ENCODE results near the gene TMEM164. TPM values are rescaled to one million over a fixed set of nuclear protein-coding genes. Genes with fewer than 3 reads are reported as not detected.

Gene TMEM164
- total RNA-seq, 1 donor from 2014 or later, result 84.6 TPM

DNA sequence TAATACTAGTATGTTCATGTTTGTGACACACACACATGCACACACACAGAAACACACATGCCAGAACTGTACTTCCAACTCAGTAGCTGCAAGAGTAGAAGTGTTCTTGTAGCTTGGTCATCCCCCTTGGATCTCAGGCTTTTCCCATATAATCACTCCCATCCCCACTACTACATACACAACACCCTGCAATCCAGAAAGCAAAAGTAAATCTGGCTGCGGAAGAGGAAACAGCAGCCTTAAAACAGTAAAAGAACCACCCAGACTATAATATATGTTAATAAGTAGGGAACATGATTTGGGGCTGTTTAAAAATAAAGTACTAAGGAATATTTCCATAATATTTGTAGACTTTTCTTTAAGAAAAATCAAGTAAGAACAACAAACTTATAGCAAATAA, 211.8 kb downstream of the TMEM164 start:
- no peak for DNase-seq
- no peak for ATAC-seq
- no peaks in the 10 kb centered on the region for H3K36me3 ChIP-seq
- H3K27me3 ChIP-seq, result no peaks in the 10 kb centered on the region
- no peaks in the 10 kb centered on the region for H3K4me1 ChIP-seq
- intact Hi-C loops (cut with DNase I), result no loop called here
- no peaks in the 10 kb centered on the region for H3K9me3 ChIP-seq
- H3K27ac ChIP-seq, result no peak overlapping the region
- H3K4me3 ChIP-seq, result no peak overlapping the region
- TF ChIP-seq, protein P1, sequence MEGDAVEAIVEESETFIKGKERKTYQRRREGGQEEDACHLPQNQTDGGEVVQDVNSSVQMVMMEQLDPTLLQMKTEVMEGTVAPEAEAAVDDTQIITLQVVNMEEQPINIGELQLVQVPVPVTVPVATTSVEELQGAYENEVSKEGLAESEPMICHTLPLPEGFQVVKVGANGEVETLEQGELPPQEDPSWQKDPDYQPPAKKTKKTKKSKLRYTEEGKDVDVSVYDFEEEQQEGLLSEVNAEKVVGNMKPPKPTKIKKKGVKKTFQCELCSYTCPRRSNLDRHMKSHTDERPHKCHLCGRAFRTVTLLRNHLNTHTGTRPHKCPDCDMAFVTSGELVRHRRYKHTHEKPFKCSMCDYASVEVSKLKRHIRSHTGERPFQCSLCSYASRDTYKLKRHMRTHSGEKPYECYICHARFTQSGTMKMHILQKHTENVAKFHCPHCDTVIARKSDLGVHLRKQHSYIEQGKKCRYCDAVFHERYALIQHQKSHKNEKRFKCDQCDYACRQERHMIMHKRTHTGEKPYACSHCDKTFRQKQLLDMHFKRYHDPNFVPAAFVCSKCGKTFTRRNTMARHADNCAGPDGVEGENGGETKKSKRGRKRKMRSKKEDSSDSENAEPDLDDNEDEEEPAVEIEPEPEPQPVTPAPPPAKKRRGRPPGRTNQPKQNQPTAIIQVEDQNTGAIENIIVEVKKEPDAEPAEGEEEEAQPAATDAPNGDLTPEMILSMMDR (IDR thresholded peaks at IDR 0.05), result no peak

DNA sequence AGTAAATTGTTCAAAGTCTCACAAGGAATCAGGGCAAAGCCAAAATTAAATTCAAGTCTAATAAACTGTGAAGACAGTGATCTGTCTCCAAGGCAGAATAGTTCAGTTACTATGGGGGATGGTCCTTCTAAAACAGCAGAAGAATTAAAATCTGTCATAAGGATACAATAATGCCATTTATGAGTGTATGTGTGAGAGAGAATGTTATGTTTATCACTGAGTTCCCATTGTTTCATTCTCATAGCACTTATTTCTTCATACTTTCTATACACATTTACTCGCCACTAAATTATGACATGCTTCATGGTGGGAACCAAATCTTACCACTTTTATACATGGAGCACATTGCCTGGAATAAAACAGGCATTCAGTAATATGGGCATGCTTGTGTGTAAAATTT, 212.5 kb downstream of the TMEM164 start:
- no peak overlapping the region for H3K27ac ChIP-seq
- no peaks in the 10 kb centered on the region for H3K9me3 ChIP-seq
- no peaks in the 10 kb centered on the region for H3K27me3 ChIP-seq
- TF ChIP-seq, protein P1 (IDR thresholded peaks at IDR 0.05), result no peak
- intact Hi-C loops (cut with DNase I), result no loop called here
- ATAC-seq (no peak), DNase-seq (no peak)
- H3K36me3 ChIP-seq, result no peaks in the 10 kb centered on the region
- H3K4me1 ChIP-seq, result no peaks in the 10 kb centered on the region
- H3K4me3 ChIP-seq, result no peak overlapping the region

DNA sequence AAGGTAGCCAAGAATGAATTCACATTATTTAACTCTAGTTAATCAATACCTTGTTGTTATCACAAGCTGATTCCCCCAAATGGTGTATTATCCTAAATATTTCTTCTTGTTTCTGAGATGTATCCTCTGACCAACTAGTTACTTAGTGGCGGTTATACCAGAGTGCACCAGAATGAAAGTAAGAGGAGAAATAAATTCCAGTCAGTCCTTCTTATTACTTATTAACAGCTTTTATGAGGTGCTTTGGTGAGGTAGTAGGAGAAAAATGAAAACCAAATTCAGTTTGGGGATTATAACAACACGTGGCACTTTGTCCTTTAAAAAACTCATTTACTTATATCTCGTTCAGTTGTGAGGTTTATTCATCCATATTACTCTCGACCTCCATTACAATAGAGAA, 213.1 kb downstream of the TMEM164 start:
- H3K9me3 ChIP-seq, result no peaks in the 10 kb centered on the region
- intact Hi-C loops (cut with DNase I), result no loop called here
- no peaks in the 10 kb centered on the region for H3K4me1 ChIP-seq
- ATAC-seq (no peak), DNase-seq (no peak)
- H3K27ac ChIP-seq, result no peak overlapping the region
- H3K27me3 ChIP-seq, result no peaks in the 10 kb centered on the region
- no peak overlapping the region for H3K4me3 ChIP-seq
- H3K36me3 ChIP-seq, result no peaks in the 10 kb centered on the region
- TF ChIP-seq, protein P1 (IDR thresholded peaks at IDR 0.05), result no peak

DNA sequence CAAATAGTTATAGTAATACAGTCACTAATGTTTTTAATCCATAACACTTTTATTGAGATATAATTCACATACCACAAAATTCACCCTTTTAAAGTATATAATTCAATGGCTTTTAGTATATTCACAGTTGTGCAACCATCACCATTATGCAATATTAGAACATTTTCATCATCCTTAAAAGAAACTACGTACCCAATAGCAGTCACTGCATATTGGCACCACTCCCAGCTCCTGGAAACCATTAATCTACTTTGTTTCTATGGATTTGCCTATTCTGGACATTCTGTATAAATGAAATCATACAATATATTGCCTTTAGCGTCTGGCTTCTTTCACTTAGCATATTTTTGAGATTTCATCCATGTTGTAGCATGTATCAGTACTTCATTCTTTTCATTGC, 215.7 kb downstream of the TMEM164 start:
- no peak overlapping the region for H3K4me3 ChIP-seq
- H3K4me1 ChIP-seq, result no peaks in the 10 kb centered on the region
- intact Hi-C loops (cut with DNase I), result no loop called here
- H3K36me3 ChIP-seq, result no peaks in the 10 kb centered on the region
- DNase-seq, result no peak
- H3K27me3 ChIP-seq, result no peaks in the 10 kb centered on the region
- ATAC-seq, result no peak
- H3K27ac ChIP-seq, result no peak overlapping the region
- TF ChIP-seq, protein P1 (IDR thresholded peaks at IDR 0.05), result no peak
- no peaks in the 10 kb centered on the region for H3K9me3 ChIP-seq

DNA sequence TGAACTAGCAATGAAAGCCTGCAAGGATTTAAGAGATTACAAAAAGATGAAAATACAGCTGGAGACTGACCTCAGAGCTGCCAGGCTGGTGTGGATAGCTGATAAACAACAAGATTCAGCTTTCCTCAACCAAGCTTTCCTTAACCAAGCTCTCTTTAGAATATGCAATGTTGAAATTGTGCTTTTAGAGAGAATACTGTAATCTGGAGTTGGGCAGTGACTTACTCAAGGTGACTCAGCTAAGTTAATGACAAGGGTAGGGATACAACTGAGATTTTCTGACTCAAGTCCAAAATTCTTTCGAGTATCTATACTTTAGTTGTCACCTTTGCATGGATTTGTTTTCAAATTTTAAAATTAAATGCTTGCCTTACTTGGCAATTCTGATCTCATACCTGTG, 217.0 kb downstream of the TMEM164 start:
- H3K4me1 ChIP-seq, result no peaks in the 10 kb centered on the region
- H3K36me3 ChIP-seq, result no peaks in the 10 kb centered on the region
- no peaks in the 10 kb centered on the region for H3K9me3 ChIP-seq
- TF ChIP-seq, protein P1 (IDR thresholded peaks at IDR 0.05), result no peak
- ATAC-seq (no peak), DNase-seq (no peak)
- H3K27me3 ChIP-seq, result no peaks in the 10 kb centered on the region
- no peak overlapping the region for H3K27ac ChIP-seq
- intact Hi-C loops (cut with DNase I), result no loop called here
- no peak overlapping the region for H3K4me3 ChIP-seq
